H1 (cell line): ENCODE data around the gene RNASE13. TPM values are rescaled to one million over a fixed set of nuclear protein-coding genes. Genes with fewer than 3 reads are reported as not detected.

Source experiments
- CTCF ChIA-PET: fragments of 300-600 bp; sonication (Branson Sonifier 250); formaldehyde crosslinking; loops from one replicate; lab custom pipeline; 2021; ENCODE audit not compliant: partially characterized antibody; lab: Charles Lee
- POLR2A ChIA-PET: fragments of 300-600 bp; sonication (Branson Sonifier 250); formaldehyde crosslinking; loops from one replicate; lab custom pipeline; 2021; ENCODE audit warnings: inconsistent platforms; ENCODE audit not compliant: partially characterized antibody; lab: Charles Lee
- DNase-seq, 2 experiments: peaks; one replicate each; pipeline versions ENCODE4 v3.0.0 to v3.0.0-alpha.2; 2010 to 2022; ENCODE audit warnings: low spot score in 2 of 2, low read depth in 1 of 2, mixed read lengths in 1 of 2
- FAIRE-seq: peaks from 2 replicates; lab custom pipeline; 2011; peaks lifted over from hg19 to GRCh38; lab: Jason Lieb, UNC
- H2AFZ ChIP-seq: 2 replicates; pipeline ENCODE4 v1.8.1; 2012; ENCODE audit warnings: low read length, inconsistent platforms
- H2AK5ac ChIP-seq: 2 replicates; pipeline ENCODE4 v1.6.1; 2013; ENCODE audit warnings: low read depth, low read length
- H2BK120ac ChIP-seq: replicated peaks from 2 replicates; pipeline ENCODE3; 2013; ENCODE audit warnings: low read depth, low read length, inconsistent platforms
- H2BK12ac ChIP-seq: 2 replicates; pipeline ENCODE4 v1.6.1; 2013; ENCODE audit warnings: low read depth, low read length
- H2BK15ac ChIP-seq: 2 replicates; pipeline ENCODE4 v1.6.1; 2013; ENCODE audit warnings: low read length
- H2BK20ac ChIP-seq: 2 replicates; pipeline ENCODE4 v1.6.1; 2013; ENCODE audit warnings: low read length
- H2BK5ac ChIP-seq: 2 replicates; pipeline ENCODE4 v1.6.1; 2013; ENCODE audit warnings: low read depth, low read length
- H3K14ac ChIP-seq: 2 replicates; pipeline ENCODE4 v1.6.1; 2013; ENCODE audit warnings: inconsistent platforms; ENCODE audit not compliant: insufficient read length
- H3K18ac ChIP-seq: 2 replicates; pipeline ENCODE4 v1.6.1; 2013; ENCODE audit warnings: low read length; ENCODE audit errors: extremely low read depth
- H3K23ac ChIP-seq: 2 replicates; pipeline ENCODE4 v1.6.1; 2013; ENCODE audit warnings: inconsistent platforms; ENCODE audit not compliant: insufficient read length
- H3K23me2 ChIP-seq: 2 replicates; pipeline ENCODE4 v1.6.1; 2013; ENCODE audit warnings: low read depth, low read length
- H3K27ac ChIP-seq: 2 replicates; pipeline ENCODE4 v1.6.1; 2011; ENCODE audit warnings: low read depth, low read length, inconsistent platforms
- H3K27me3 ChIP-seq, 4 experiments: replicated peaks in 1 of 4; 1 replicate in 1 of 4; 2 replicates in 3 of 4; pipeline versions ENCODE4 v1.6.1 to v1.8.1; 2011 to 2013; ENCODE audit warnings: low read length in 3 of 4, mild to moderate bottlenecking in 3 of 4, inconsistent platforms in 2 of 4, mixed read lengths in 2 of 4, moderate library complexity in 1 of 4; ENCODE audit not compliant: control insufficient read depth in 3 of 4, insufficient read depth in 3 of 4; ENCODE audit errors: extremely low read depth in 1 of 4
- H3K36me3 ChIP-seq, 4 experiments: 2 replicates each; pipeline versions ENCODE4 v1.6.1 to v1.8.1; 2011 to 2013; ENCODE audit warnings: mild to moderate bottlenecking in 4 of 4, low read length in 3 of 4, moderate library complexity in 2 of 4, control low read depth in 1 of 4, inconsistent platforms in 1 of 4; ENCODE audit not compliant: insufficient read depth in 4 of 4, control insufficient read depth in 2 of 4
- H3K4ac ChIP-seq: replicated peaks from 2 replicates; pipeline ENCODE3; 2013; ENCODE audit warnings: low read length, low read depth, mixed read lengths, inconsistent platforms; ENCODE audit not compliant: insufficient read length
- H3K4me1 ChIP-seq, 4 experiments: replicated peaks in 1 of 4; 1 replicate in 1 of 4; 2 replicates in 3 of 4; pipeline versions ENCODE4 v1.6.1 to v1.8.1; 2011 to 2013; ENCODE audit warnings: low read length in 3 of 4, inconsistent platforms in 2 of 4, mixed read lengths in 1 of 4; ENCODE audit not compliant: insufficient read depth in 4 of 4, control insufficient read depth in 3 of 4
- H3K4me2 ChIP-seq, 2 experiments: 2 replicates each; pipeline versions ENCODE4 v1.6.1 to v1.8.1; 2011 to 2013; ENCODE audit warnings: low read depth in 2 of 2, low read length in 2 of 2, control low read depth in 1 of 2, inconsistent platforms in 1 of 2, mild to moderate bottlenecking in 1 of 2; ENCODE audit not compliant: insufficient read depth in 1 of 2
- H3K4me3 ChIP-seq, 4 experiments: fragments of 200-600, 300-600 bp in 1 of 4; sonication (generic), shearing (Covaris generic), sonication (Bioruptor Twin) in 1 of 4; 2 replicates each; pipeline versions ENCODE4 v1.5.1 to v1.8.1; 2011 to 2016; ENCODE audit warnings: low read length in 4 of 4, low read depth in 3 of 4, control low read depth in 2 of 4, inconsistent platforms in 2 of 4, mild to moderate bottlenecking in 2 of 4, mixed read lengths in 1 of 4, moderate library complexity in 1 of 4; ENCODE audit not compliant: insufficient read depth in 2 of 4; ENCODE audit errors: extremely low read depth in 1 of 4
- H3K56ac ChIP-seq: replicated peaks from 2 replicates; pipeline ENCODE3; 2013; ENCODE audit warnings: low read depth, mild to moderate bottlenecking, mixed read lengths, low read length, inconsistent platforms; ENCODE audit not compliant: insufficient read length
- H3K79me1 ChIP-seq: 2 replicates; pipeline ENCODE4 v1.6.1; 2013; ENCODE audit warnings: low read depth, low read length, control low read depth
- H3K79me2 ChIP-seq, 2 experiments: 2 replicates each; pipeline versions ENCODE4 v1.6.1 to v1.8.1; 2012 to 2013; ENCODE audit warnings: low read length in 2 of 2, mild to moderate bottlenecking in 2 of 2, inconsistent platforms in 1 of 2; ENCODE audit not compliant: insufficient read depth in 2 of 2, control insufficient read depth in 1 of 2
- H3K9ac ChIP-seq, 4 experiments: replicated peaks in 1 of 4; 1 replicate in 1 of 4; 2 replicates in 3 of 4; pipeline versions ENCODE4 v1.6.1 to v1.8.1; 2011 to 2013; ENCODE audit warnings: low read depth in 3 of 4, low read length in 3 of 4, control low read depth in 2 of 4, mild to moderate bottlenecking in 2 of 4, moderate library complexity in 2 of 4, inconsistent platforms in 1 of 4; ENCODE audit errors: extremely low read depth in 1 of 4
- H3K9me3 ChIP-seq, 2 experiments: 2 replicates each; pipeline versions ENCODE4 v1.6.1 to v1.8.1; 2012 to 2013; ENCODE audit warnings: mild to moderate bottlenecking in 2 of 2, moderate library complexity in 2 of 2, control low read depth in 1 of 2, inconsistent platforms in 1 of 2, low read depth in 1 of 2, low read length in 1 of 2, mixed read lengths in 1 of 2; ENCODE audit not compliant: insufficient read depth in 2 of 2
- H4K20me1 ChIP-seq, 2 experiments: replicated peaks in 1 of 2; 2 replicates each; pipeline versions ENCODE3 to v1.8.1; 2011 to 2013; ENCODE audit warnings: inconsistent platforms in 2 of 2, low read length in 2 of 2, mild to moderate bottlenecking in 1 of 2; ENCODE audit not compliant: insufficient read depth in 2 of 2, control insufficient read depth in 1 of 2
- H4K5ac ChIP-seq: 2 replicates; pipeline ENCODE4 v1.6.1; 2013; ENCODE audit warnings: low read length, low read depth, mixed read lengths, inconsistent platforms; ENCODE audit not compliant: insufficient read length
- H4K8ac ChIP-seq: 2 replicates; pipeline ENCODE4 v1.8.0; 2013; ENCODE audit warnings: mild to moderate bottlenecking, moderate library complexity, low read length, inconsistent platforms; ENCODE audit not compliant: insufficient read depth; ENCODE audit errors: extremely low read depth
- H4K91ac ChIP-seq: replicated peaks from 2 replicates; pipeline ENCODE3; 2013; ENCODE audit warnings: low read length, mixed read lengths, inconsistent platforms; ENCODE audit not compliant: insufficient read length
- FOSL1 ChIP-seq: IDR thresholded peaks from 2 replicates; pipeline ENCODE4 v1.6.1; 2011; ENCODE audit warnings: mild to moderate bottlenecking, low read depth, low read length, moderate library complexity; ENCODE audit not compliant: insufficient read depth
- KDM4A ChIP-seq: IDR thresholded peaks from one replicate; pipeline ENCODE4 v1.7.1; 2012; ENCODE audit warnings: low read depth, mild to moderate bottlenecking, moderate library complexity, low read length, inconsistent platforms; ENCODE audit not compliant: severe bottlenecking
- NRF1 ChIP-seq: IDR thresholded peaks from 2 replicates; pipeline ENCODE4 v1.6.1; 2011; ENCODE audit warnings: mild to moderate bottlenecking, low read depth, low read length, improper control_type of control experiment
- WGBS, 2 experiments: shearing (Covaris generic) in 1 of 2; methylation state at CpG; one replicate each; pipeline versions ENCODE4 v1.1.6 to v1.1.7; 2013 to 2015; ENCODE audit warnings: low lambda C conversion rate in 2 of 2, mixed read lengths in 2 of 2, inconsistent platforms in 1 of 2, low coverage in 1 of 2, missing lambda C conversion rate in 1 of 2; ENCODE audit not compliant: insufficient replicate concordance in 2 of 2, insufficient coverage in 1 of 2, insufficient read length in 1 of 2; ENCODE audit errors: extremely low coverage in 1 of 2, missing lambda C conversion rate in 1 of 2; 5-methylcytosine and 5-hydroxymethylcytosine counted together
- polyA plus RNA-seq, 7 experiments: library from polyadenylated mRNA; depleted of rRNA in 3 of 7; stranded (reverse) in 5 of 7; unstranded in 2 of 7; fragments of >200 nt in 5 of 7; fragments of 200-250 nt in 2 of 7; gene quantifications; 1 replicate in 5 of 7; 2 replicates in 1 of 7; 4 replicates in 1 of 7; pipeline versions ENCODE4 v1.2.1 to v1.2.3, GENCODE V29; 2011 to 2013; ENCODE audit warnings: missing spikeins in 2 of 7, mixed read lengths in 2 of 7
- total RNA-seq: library from RNA; stranded (reverse); fragmentation: NEBNext Ultra II Directional; extraction: Animal tissue kit (Norgen Biotek cat#: 25700); gene quantifications from 2 replicates; pipeline ENCODE4 v1.2.1, GENCODE V29; 2021

Gene RNASE13
- total and polyA plus RNA-seq, 2 of the 8 experiments (the other 6 are each of a cell fraction or from before 2014, with no cell fraction given), result not detected

DNA sequence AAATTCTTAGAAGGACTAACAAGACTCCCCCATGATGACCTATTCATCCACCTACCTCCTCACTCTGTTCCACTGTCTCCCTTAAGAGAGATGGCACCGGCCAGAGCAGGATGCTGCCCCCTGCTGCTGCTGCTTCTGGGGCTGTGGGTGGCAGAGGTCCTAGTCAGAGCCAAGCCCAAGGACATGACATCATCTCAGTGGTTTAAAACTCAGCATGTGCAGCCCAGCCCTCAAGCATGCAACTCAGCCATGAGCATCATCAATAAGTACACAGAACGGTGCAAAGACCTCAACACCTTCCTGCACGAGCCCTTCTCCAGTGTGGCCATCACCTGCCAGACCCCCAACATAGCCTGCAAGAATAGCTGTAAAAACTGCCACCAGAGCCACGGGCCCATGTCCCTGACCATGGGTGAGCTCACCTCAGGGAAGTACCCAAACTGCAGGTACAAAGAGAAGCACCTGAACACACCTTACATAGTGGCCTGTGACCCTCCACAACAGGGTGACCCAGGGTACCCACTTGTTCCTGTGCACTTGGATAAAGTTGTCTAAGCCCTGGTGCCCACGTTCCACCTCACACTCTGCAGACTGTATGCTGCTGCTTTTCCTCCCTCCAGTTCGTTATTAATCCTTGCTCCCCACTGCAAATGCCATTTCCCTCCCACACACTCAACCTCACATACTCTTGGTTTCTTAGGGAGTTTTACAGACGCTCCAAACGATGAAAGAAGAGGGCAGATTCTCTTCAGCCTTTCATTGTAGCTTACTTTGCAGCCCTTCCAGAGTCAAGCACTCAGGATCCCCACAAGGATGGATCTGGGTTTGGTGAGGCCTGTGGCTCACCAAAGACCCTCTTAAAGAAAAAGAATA is 23.4 kb upstream of the RNASE13 start, which contains the start of gene RNASE8:
Gene RNASE8, plus strand, starts transcription at position 20 of the 873 bp plus-strand sequence. Its CDS starts 71 bp downstream, at position 91.
- Histone ChIP-seq H2BK15ac (no peak within 1 kb of the TSS), H3K18ac (no peak within 1 kb of the TSS), H3K27ac (no peak within 1 kb of the TSS), H4K91ac (no peak within 1 kb of the TSS), H2BK120ac (no peak within 1 kb of the TSS), H3K14ac (no peak within 1 kb of the TSS), H3K79me2 (no peaks in the 10 kb centered on the region), H4K20me1 (no peaks in the 10 kb centered on the region), H3K4me1 (peaks cover 0 to 3% (median 0%) of the 10 kb centered on the region in 4 experiments; a peak in 2 of 7 replicates), H2BK5ac (no peak within 1 kb of the TSS), H3K4me2 (no peak within 1 kb of the TSS), H2BK12ac (no peak within 1 kb of the TSS), H2AK5ac (no peak within 1 kb of the TSS), H4K8ac (no peak within 1 kb of the TSS), H3K23me2 (no peaks in the 10 kb centered on the region), H4K5ac (no peak within 1 kb of the TSS), H3K27me3 (no peaks in the 10 kb centered on the region; a peak in 1 of 7 replicates), H3K56ac (no peak within 1 kb of the TSS), H3K9ac (no peak within 1 kb of the TSS), H3K4me3 (no peak within 1 kb of the TSS), H3K23ac (no peak within 1 kb of the TSS), H2AFZ (no peak within 1 kb of the TSS), H2BK20ac (no peak within 1 kb of the TSS), H3K4ac (no peak within 1 kb of the TSS), H3K36me3 (no peaks in the 10 kb centered on the region), H3K79me1 (no peaks in the 10 kb centered on the region), H3K9me3 (no peaks in the 10 kb centered on the region)
- DNase-seq (no peak), FAIRE-seq (no peak)
- 86% methylated on average over 8 of the region's 8 CpGs; no CpG with 5 or more reads in 1 of the 2 experiments for WGBS, 2 experiments
- CTCF ChIA-PET, result interaction anchor here (0.9 to 3.4 kb wide), 9 partner anchors 9 to 53 kb away, joined by 3 to 18 read pairs (median 4); no protein-coding TSS in a partner anchor
- POLR2A ChIA-PET, result interaction anchor here (1.3 to 2.2 kb wide), 4 partner anchors 10 to 35 kb away, joined by 4 to 7 read pairs (median 4); partner anchors contain the start of gene ARHGEF40
- TF ChIP-seq KDM4A (no peak), FOSL1 (no peak), NRF1 (no peak)
